Left colon (tissue), 2 donors: ENCODE results near the gene NRG2. TPM values are rescaled to one million over a fixed set of nuclear protein-coding genes. Genes with fewer than 3 reads are reported as not detected.

Experiments used
- ATAC-seq: fragments of 200-7000 bp; cut with Tn5 transposase; one replicate; pipeline ENCODE4 v1.9.1; 2020; ENCODE audit warnings: mild to moderate bottlenecking, moderate library complexity
- DNase-seq, 2 donors: peaks; one replicate each; pipeline ENCODE4 v3.0.0-alpha.2; 2020
- intact Hi-C, 2 donors: fragments of 100-400 bp; cut with DNase I in 1 of 2; cut with micrococcal nuclease in 1 of 2; formaldehyde crosslinking; loops; one replicate each; pipeline versions ENCODE4 v1.11.2 to v1.14.0; 2022; cut with DNase I, micrococcal nuclease
- total RNA-seq, 2 donors: library from RNA; stranded (reverse); fragmentation: NEBNext Ultra II Directional; extraction: Animal tissue kit (Norgen Biotek cat#: 25700); gene quantifications; one replicate each; pipeline ENCODE4 v1.2.1, GENCODE V29; 2021
- donor health status: DM: no; HTN: no; CAD: no.
- donor health status: DM: yes; HTN: yes; CAD: no.

Gene NRG2
- total RNA-seq, 2 donors from 2014 or later: 0.06 to 1.1 TPM

DNA sequence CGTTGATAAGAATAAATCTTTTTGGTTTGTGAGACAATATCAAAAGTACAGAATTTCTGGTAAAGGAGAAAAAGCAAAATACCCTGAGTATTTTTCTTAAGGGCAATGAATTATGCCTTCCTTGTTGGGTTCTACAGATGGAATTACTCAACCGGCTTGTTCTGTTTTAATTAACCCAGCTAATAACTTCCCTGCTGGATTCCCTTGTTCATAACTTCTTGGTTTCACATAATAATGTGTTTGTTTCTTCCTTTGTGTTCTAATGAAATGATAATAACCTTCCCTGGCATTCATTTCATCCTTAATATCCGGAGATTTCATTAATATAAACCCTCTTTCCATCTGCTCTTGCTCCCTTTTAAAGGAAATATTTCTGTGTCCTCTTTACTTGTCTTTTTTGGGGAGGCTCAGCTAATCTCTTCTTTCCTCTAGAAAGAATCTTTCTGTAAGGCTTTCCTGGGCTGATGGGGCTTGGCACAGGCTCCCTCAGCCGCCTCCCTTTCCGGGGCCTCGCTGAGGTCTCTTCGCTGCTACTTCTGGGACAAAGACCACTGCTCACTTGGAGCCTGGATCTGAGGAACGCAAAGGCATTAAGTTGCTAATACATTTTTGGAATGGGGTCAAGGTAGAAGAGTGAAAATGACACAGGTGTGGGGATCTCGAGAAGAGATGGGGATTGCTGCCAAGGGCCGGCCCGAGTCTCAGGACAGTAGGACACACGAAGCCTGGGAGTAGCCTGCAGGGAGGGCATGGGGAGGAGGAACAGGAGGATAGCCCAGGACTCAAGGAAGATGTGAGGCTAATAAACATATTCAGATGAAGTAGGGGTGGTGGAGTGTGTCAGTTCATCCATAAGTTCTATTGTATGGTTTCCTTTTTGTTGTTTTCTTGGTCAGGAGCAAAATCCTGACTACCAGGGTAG lies 118.5 kb downstream of the NRG2 start:
- no peak for DNase-seq
- ATAC-seq: no peak
- intact Hi-C loops: no loop called here

- ATAC-seq: no peak
Measured at GRCh38 chr5:139919308-139919707, 123.8 kb downstream of the NRG2 start.

DNA sequence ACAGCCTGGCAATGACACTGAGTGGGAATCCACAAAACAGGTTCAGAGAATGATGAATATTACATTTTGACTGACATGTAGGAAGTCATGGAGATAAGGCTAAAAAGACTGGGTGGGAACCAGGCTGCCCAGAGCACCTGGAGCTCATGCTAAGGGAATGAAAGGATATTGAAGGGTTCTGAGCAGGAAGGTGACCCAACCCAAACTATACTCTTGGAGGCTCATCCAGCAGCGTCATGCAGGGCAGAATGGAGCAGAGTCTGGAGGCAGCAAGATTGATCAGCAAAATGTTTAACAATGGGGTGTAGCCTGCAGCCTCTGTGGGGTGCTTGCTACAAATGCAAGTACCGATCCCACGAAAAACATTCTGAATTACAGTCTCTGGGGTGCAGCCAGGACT lies 127.3 kb downstream of the NRG2 start:
- intact Hi-C loops: no loop called here
- no peak for DNase-seq
- no peak for ATAC-seq

More at GRCh38 chr5:139919308-139919707, 123.8 kb downstream of the NRG2 start:
- no peak for DNase-seq
- intact Hi-C loops: no loop called here

DNA sequence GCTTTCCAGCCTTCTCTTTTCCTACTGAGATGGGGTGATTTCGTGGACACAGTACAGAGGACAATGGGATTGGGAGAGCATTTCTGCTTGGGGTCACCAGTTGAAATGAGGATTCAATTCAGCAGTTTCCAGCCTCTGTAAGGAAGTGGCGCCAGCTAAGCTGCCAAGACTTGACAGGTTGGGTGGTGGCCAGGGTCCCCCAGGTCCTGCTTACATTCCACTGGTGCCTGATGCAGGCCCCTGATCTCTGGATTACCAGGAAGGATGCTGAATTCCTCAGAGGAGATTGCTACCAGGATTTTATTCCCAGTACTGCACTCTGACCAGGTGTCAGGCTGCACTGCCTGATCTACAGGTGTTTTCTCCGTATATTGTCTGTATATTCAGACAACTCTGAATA lies 127.8 kb downstream of the NRG2 start:
- intact Hi-C loops: no loop called here
- ATAC-seq (no peak), DNase-seq (no peak)

- no peak for DNase-seq
- no peak for ATAC-seq
- intact Hi-C loops: no loop called here
Measured at GRCh38 chr5:139914218-139914807, 128.8 kb downstream of the NRG2 start.

DNA sequence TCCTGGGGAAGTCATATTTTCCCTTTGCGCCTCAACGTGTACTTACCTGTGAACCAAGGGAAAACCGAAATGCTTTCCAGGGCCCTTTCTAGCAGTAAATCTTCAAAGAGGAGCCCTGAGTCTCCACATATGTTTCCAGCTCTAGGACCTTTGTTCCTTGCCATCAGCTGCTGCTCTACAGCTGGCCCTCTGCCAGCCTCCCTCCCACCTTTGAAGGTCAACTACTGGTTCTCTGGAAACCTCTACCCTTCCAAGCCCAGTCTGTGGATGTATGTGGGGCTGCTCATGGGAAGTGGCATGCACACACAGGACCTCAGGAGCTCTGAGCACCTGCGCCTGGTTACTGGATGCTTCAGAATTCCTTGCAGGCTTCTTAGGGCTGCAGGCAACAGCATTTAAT lies 130.3 kb downstream of the NRG2 start:
- DNase-seq: no peak
- no peak for ATAC-seq
- intact Hi-C loops: no loop called here

DNA sequence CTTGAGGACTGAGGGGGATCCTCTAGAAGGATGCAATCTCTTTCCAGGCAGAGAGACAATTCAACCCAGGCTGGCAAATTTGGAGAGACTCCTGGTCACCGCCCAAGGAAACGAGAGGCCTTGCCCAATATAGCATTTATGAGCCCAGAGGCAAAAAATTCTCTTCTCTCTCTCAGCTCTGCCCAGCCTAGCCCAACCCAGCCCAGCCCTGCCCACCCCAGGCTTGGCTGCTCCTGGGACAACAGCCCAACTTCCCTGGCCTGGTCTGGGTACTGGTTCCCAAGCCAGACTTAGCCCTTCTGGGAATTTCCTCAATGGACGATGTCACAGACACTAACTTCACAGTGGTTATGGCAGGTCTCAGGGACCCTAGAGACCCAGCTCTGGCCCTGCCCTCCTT lies 130.9 kb downstream of the NRG2 start:
- intact Hi-C loops: no loop called here
- no peak for ATAC-seq
- DNase-seq: no peak

DNA sequence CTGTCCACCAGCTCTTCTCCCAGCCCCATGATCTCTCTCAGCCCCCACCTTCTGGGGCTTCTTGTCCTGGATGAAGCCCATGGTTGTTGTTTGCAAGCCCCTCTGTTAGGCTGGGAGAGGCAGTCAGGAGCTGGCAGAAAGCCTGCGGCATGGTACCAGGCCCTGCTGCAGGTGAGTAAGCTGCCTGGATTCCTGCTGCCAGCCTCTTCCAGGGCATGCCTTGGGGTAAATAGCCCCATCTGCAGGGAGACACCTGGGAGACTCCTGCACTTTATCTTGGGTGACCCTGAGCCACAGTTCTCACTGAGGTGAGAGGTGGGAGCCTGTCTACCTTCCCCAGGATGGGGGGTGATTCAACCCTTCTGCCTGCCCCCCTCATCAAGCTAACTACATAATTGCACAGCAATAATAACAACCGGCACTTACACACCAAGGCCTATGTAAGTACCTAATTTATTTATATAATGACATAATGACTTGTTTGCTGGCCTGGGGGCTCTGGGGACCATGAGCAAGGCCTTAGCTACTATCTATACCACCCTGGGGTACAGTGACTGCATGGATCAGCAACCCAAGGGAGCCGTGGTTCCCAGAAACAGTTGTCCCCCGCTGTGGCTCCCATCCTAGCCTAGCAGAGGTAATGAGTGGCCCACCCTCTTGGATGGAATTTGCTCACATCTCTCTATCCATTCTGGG lies 131.5 kb downstream of the NRG2 start:
- no peak for DNase-seq
- intact Hi-C loops: no loop called here
- ATAC-seq: no peak

DNA sequence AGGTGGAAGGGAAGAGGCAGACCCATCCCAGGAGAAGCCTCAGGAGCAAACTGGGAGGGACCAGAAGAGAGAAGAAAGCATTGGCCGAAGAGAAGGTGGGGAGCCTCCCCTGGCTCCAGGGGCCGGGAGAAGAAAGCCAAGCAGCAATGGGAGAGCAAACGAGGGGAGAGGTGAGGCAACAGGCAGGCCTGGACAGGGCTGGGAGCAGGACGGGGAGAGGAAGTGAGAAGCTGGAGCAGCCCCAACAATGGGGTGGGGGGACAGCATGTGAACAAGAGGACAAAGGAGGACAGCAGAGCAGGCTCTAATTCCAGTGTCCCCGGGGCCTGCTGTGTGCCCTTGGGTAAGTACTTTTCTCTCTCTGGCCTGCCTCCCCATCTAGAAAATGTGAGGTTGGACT lies 132.2 kb downstream of the NRG2 start:
- DNase-seq: no peak
- no peak for ATAC-seq
- intact Hi-C loops: no loop called here

DNA sequence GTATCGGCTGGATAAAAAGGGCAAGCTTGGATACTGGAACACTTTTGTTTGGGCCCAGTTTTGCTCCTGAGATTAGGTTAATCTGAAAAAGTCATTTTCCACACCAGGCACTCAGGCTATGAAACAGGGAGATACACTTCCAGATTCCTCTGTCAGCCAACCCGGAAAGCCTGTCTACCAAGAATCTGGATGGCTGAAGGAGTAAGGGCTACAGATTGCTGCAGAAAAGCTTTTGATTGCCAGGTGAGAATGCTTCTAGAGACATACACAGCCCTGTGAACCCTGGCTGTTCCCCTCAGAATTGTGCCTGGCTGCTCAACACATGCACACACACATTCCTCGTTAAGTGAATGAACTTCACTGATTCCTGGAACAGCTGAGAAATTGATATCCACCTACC lies 133.1 kb downstream of the NRG2 start:
- no peak for ATAC-seq
- intact Hi-C loops: no loop called here

GRCh38 chr5:139908749-139909148 lies 134.3 kb downstream of the NRG2 start:
- ATAC-seq: no peak
- no peak for DNase-seq
- intact Hi-C loops: no loop called here

More for the DNA sequence above, 133.1 kb downstream of the NRG2 start:
- DNase-seq: no peak

DNA sequence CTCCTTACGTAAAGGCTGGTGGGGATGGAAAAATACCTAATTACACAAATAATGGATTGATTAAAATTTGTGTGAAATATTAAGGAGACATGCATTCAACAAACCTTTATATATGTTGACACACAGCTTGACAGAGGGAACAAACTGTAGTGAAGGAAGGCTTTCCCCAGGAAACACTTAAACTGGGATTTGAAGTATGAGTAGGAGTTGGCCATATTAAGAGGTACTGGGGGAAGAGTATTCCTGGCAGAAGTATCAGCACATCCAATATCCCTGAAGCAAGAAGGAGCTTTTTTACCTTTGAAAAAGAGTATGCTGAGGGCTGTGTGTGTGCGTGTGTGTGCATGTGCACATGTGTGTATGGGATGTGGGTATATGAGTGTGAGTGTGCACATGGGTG lies 136.4 kb downstream of the NRG2 start:
- intact Hi-C loops: no loop called here
- no peak for DNase-seq
- ATAC-seq: no peak

DNA sequence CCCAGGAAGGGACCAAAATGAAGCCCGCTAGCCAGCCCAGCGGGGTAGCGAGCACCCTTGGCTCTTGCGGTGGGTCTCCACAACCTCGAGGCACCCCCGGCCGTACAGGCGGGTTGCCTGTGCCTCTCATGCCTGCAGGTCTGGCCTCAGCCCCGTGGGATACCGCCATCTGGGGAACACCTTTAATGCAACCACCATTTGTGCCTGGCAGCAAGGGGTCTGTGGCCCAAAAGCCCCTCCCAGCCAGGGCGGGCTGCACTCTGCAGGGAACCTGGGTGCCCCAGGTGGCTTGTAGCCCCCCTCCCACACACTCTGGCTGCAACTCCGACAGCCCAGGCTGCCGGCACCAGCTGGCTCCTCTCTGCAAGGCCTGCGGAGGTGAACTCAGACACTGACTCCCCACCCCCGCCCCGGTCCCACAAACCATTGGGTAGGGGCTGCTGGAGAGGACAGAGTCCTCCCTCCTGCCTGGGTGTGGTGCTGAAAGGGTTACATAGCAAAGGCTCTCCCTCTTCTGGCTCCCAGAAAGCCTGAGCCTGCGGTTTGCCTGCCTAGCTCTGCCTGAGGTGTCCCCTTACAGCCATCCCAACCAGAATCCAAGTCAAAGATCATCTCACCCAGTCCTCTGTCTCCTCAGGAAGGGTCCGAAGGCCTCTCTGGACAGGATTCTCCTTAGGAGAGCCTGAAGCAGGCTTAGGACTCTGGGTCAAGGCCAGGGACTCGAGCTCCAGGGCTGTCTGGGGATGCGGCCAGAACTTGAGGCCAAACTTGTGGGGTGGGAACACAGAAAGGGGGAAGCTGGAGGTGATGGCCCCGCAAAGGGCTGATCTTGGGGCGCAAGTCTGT lies 138.1 kb downstream of the NRG2 start:
- intact Hi-C loops: no loop called here
- ATAC-seq (no peak), DNase-seq (no peak)

DNA sequence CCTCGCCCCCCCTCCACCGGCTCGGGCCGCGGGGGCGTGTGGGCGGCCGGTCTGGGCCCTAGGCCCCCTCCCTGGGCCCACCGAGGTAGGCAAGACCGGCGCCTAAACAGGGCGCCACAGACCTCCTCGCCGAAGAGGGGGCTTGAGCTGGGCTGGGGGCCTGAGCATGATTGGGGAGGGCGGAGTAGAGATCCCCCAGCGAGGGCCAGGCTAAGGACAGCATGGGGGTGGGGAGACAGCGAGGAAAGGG lies 138.6 kb downstream of the NRG2 start:
- intact Hi-C loops: no loop called here
- no peak for DNase-seq
- no peak for ATAC-seq

DNA sequence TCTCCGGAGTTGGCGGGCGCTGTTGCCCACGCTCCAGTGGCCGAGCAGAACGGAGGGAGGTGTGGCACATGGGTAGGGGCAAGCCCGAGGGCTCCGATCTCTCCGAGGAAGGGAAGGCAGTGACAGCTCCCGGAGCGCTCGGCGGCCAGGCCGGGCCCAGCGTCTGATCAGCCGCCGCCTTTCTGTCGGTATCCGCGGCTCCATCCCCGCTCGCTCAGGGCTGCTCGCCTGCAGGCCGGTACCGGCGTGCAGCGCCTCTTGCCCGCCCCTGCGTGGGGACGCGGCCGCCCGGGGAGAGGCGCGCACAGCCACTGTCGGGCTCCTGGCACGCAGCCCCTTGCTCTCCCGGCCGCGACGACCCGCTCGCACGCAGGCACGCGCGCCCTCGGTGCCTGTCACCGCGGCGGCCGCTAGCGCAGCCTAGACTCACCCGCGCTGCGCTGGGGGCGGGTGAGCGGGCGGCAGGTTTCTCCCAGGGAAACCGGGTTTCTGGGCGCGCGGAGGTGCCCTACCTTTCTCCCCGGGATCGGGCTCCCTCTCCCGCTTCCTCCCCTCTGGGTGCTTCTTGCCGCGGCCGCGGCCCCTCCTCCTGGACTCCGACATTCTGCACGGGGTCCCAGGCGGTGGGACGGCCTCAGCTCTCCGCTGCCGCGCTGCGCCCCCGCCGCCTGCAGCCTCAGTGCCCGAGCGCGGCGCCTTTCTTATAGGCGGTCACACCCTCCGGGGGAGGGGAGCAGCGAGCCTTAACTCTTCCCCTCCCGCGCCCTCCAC lies 139.1 kb downstream of the NRG2 start:
- ATAC-seq (no peak), DNase-seq (no peak)
- intact Hi-C loops: no loop called here

- ATAC-seq (no peak), DNase-seq (no peak)
- intact Hi-C loops: no loop called here
Measured at GRCh38 chr5:139903450-139903794, 139.7 kb downstream of the NRG2 start.

GRCh38 chr5:139901986-139902385 lies 141.1 kb downstream of the NRG2 start:
- intact Hi-C loops: no loop called here
- ATAC-seq: no peak
- DNase-seq: no peak

- no peak for ATAC-seq
- intact Hi-C loops: no loop called here
- DNase-seq: no peak
Measured at GRCh38 chr5:139901251-139901575, 141.9 kb downstream of the NRG2 start.
